ENCODE results near the gene ARMC2.
A peak's percentile ranks its signal among the peaks of the same experiment; 100 is the strongest.

The ARMC2 gene

GRCh38 chr6:108942556-108943492 is 94.6 kb downstream of the ARMC2 start:
- TF ChIP-seq CTCF (IDR thresholded peaks at IDR 0.05): no peak
- DNase-seq (ENCODE audit: low spot score): no peak
- Histone ChIP-seq H3K4me3 (no peak overlapping the region), H3K27ac (peak overlapping the region; percentile 77 to 93)

- H3K27ac ChIP-seq: peak overlapping the region; percentile 77 to 93
Measured at GRCh38 chr6:108944071-108944470, 95.8 kb downstream of the ARMC2 start.

DNA sequence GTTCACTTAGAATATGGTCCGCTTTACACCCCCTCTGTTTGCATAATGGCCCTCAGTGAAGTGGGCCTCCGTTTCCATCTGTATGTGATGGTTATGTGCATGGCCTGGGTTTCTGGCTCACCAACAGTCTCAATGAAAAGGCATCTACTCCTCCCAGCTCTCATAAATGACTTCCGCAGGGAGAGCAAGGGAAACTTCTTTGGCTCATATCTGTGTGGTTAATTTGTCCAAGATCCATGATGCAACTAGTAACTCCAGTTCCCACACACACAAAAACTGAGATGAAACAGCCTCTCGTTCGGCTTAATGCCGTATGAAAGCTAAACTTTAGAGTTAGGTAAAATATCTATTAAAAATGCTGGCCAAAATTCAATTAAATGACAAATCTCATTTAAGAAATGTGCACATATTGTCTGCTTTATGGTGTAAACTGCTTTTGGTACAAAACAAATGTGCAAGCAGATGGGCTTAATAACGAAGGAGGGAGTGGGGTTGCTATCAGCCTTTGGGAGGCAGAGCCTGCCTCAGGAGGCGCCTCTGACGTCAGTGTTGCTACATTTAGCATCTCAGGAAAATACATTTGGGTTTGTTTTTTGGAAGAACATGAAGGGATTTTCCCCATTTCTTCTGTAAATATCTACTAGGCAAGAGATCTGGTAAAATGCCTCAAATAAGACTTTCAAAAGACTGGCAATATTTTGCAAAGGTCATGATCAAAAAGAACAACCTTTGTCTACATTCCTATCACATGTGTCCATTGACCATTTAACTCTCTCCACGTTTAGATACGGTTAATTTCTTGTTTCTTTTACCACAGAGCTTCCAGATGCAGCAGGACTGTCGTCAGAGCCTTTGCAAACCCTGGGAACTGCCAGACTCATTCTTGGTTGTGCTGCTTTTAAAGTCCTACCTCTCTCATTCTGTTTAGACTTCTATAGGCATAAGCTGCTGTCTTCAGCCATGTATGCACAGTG is 96.8 kb downstream of the ARMC2 start:
- Histone ChIP-seq H3K4me3 (peak overlapping the region; percentile 54), H3K27ac (peak overlapping the region; percentile 77 to 93)
- no peak for DNase-seq (ENCODE audit: low spot score)
- no peak for TF ChIP-seq CTCF (IDR thresholded peaks at IDR 0.05)

More at GRCh38 chr6:108944071-108944470, 95.8 kb downstream of the ARMC2 start:
- DNase-seq (ENCODE audit: low spot score): no peak
- H3K4me3 ChIP-seq: peak overlapping the region; percentile 54
- TF ChIP-seq CTCF (IDR thresholded peaks at IDR 0.05): no peak

GRCh38 chr6:108945681-108946159 is 97.5 kb downstream of the ARMC2 start:
- peak overlapping the region; percentile 54 for H3K4me3 ChIP-seq
- peak overlapping the region; percentile 77 to 93 for H3K27ac ChIP-seq
- DNase-seq (ENCODE audit: low spot score): peak; percentile 94
- TF ChIP-seq CTCF (IDR thresholded peaks at IDR 0.05): no peak

- no peak for DNase-seq (ENCODE audit: low spot score)
- TF ChIP-seq CTCF (IDR thresholded peaks at IDR 0.05): no peak
- Histone ChIP-seq H3K4me3 (peak overlapping the region; percentile 16), H3K27ac (peak overlapping the region; percentile 77 to 93)
Measured at GRCh38 chr6:108946695-108947094, 98.5 kb downstream of the ARMC2 start.

- H3K4me3 ChIP-seq: peak overlapping the region; percentile 16
Measured at GRCh38 chr6:108947114-108947854, 99.1 kb downstream of the ARMC2 start.

More at GRCh38 chr6:108947114-108947854, 99.1 kb downstream of the ARMC2 start:
- DNase-seq (ENCODE audit: low spot score): no peak
- TF ChIP-seq CTCF (IDR thresholded peaks at IDR 0.05): no peak
- peak overlapping the region; percentile 77 to 93 for H3K27ac ChIP-seq

All from coronary artery (tissue), 2 donors.